ENCODE data around the gene TMEM82. TPM values are rescaled to one million over a fixed set of nuclear protein-coding genes. Genes with fewer than 3 reads are reported as not detected.

Gene TMEM82
- total and polyA plus RNA-seq, 4 donors, result not detected

DNA sequence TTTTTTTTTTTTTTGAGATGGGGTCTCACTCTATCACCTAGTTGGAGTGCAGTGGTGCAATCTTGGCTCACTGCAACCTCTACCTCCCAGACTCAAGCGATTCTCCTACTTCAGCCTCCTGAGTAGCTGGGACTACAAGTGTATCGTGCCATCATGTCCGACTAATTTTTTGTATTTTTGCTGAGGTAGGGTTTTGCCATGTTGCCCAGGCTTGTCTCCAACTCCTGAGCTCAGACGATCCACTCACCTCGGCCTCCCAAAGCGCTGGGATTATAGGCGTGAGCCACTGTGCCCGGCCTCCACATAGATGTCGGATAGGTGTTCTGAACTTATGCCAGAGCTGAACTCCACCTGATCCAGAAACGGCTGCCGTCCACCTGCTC lies 37.1 kb upstream of the TMEM82 start:
- Histone ChIP-seq H3K9me3 (ENCODE audit: control insufficient read depth in 4 of 4, insufficient read depth in 3 of 4, low read length in 3 of 4) (peaks cover 0 to 2% (median 0%) of the 10 kb centered on the region in 4 donors), H3K4me3 (no peak overlapping the region), H3K9ac (ENCODE audit: insufficient read depth in 1 of 2, low read length in 2 of 2) (no peak overlapping the region), H3K27me3 (ENCODE audit: control insufficient read depth in 3 of 3, insufficient read depth in 3 of 3, low read length in 2 of 3) (no peaks in the 10 kb centered on the region), H3K4me1 (ENCODE audit: control insufficient read depth in 5 of 5, insufficient read depth in 5 of 5, low read length in 5 of 5) (peaks cover 13 to 20% (median 15%) of the 10 kb centered on the region in 5 donors), H3K36me3 (ENCODE audit: control insufficient read depth in 4 of 4, insufficient read depth in 4 of 4, low read length in 4 of 4) (peaks cover 0 to 7% (median 3%) of the 10 kb centered on the region in 4 donors), H3K27ac (ENCODE audit: low read depth in 1 of 2, low read length in 1 of 2) (no peak overlapping the region)
- 94 to 97% methylated on average over 11 of the region's 11 CpGs for WGBS, 2 donors
- no peak for ATAC-seq (ENCODE audit: insufficient read depth, low FRiP score)
- TF ChIP-seq, protein P1, sequence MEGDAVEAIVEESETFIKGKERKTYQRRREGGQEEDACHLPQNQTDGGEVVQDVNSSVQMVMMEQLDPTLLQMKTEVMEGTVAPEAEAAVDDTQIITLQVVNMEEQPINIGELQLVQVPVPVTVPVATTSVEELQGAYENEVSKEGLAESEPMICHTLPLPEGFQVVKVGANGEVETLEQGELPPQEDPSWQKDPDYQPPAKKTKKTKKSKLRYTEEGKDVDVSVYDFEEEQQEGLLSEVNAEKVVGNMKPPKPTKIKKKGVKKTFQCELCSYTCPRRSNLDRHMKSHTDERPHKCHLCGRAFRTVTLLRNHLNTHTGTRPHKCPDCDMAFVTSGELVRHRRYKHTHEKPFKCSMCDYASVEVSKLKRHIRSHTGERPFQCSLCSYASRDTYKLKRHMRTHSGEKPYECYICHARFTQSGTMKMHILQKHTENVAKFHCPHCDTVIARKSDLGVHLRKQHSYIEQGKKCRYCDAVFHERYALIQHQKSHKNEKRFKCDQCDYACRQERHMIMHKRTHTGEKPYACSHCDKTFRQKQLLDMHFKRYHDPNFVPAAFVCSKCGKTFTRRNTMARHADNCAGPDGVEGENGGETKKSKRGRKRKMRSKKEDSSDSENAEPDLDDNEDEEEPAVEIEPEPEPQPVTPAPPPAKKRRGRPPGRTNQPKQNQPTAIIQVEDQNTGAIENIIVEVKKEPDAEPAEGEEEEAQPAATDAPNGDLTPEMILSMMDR (IDR thresholded peaks at IDR 0.05; ENCODE audit: control extremely low read depth, extremely low read depth), result no peak
- no peak for DNase-seq

DNA sequence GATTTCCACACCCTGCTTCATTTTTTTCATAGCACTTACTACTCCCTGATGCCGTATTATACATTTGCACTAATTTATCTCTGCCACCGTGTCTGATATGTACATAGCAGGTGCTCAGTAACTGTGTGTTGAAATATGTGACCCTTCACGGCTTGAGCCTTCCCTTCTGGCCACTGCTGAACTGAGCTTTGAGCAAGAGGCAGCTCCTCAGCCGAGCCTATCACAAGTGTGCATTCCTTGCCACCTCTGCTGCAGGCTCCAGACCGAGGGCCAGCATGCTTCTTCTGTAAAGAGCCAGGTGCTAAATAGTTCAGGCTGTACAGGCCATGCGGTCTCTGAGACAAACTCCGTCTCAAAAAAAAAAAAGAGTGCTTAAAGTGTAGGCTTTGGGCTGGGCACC lies 35.5 kb upstream of the TMEM82 start:
- 64 to 80% methylated on average over 7 of the region's 7 CpGs for WGBS, 2 donors
- H3K4me3 ChIP-seq, result no peak overlapping the region
- peaks cover 0 to 7% (median 3%) of the 10 kb centered on the region in 4 donors for H3K36me3 ChIP-seq (ENCODE audit: control insufficient read depth in 4 of 4, insufficient read depth in 4 of 4, low read length in 4 of 4)
- no peaks in the 10 kb centered on the region for H3K27me3 ChIP-seq (ENCODE audit: control insufficient read depth in 3 of 3, insufficient read depth in 3 of 3, low read length in 2 of 3)
- no peak overlapping the region for H3K9ac ChIP-seq (ENCODE audit: insufficient read depth in 1 of 2, low read length in 2 of 2)
- H3K4me1 ChIP-seq (ENCODE audit: control insufficient read depth in 5 of 5, insufficient read depth in 5 of 5, low read length in 5 of 5), result peaks cover 9 to 14% (median 13%) of the 10 kb centered on the region in 5 donors
- DNase-seq (no peak), ATAC-seq (ENCODE audit: insufficient read depth, low FRiP score) (peak; percentile 44)
- H3K27ac ChIP-seq (ENCODE audit: low read depth in 1 of 2, low read length in 1 of 2), result no peak overlapping the region
- peaks cover 0 to 2% (median 0%) of the 10 kb centered on the region in 4 donors for H3K9me3 ChIP-seq (ENCODE audit: control insufficient read depth in 4 of 4, insufficient read depth in 3 of 4, low read length in 3 of 4)
- TF ChIP-seq, protein P1 (IDR thresholded peaks at IDR 0.05; ENCODE audit: control extremely low read depth, extremely low read depth), result no peak

DNA sequence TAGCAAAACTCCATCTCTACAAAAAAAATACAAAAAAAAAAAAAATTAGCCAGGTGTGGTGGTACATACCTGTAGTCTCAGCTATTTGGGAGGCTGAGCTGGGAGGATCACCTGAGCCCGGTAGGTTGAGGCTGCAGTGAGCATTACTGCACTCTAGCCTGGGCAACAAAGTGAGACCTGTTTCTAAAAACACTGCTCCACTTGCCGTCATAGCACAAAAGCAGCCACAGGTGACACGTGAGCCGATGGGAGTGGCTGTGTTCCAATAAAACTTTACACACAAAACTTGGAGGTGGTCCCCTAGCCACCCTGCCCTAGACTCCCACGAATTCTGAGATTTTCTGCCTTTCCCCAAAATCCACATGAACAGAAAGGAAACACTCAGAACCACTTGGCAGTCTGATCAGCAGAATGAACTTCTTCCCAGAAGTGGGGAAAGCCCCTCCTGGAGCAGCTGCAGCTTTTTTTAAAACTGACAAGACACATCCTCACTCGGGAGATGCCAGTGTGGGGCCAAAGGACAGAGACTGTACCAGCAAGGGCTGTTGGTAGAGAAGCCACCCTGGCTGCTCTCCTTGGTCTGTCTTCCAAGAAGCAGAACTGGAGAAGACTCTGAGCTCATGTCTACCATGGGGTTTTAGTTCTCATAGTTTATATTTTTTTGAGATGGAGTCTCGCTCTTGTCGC lies 34.9 kb upstream of the TMEM82 start:
- Histone ChIP-seq H3K4me3 (no peak overlapping the region), H3K36me3 (ENCODE audit: control insufficient read depth in 4 of 4, insufficient read depth in 4 of 4, low read length in 4 of 4) (peaks cover 0 to 7% (median 3%) of the 10 kb centered on the region in 4 donors), H3K4me1 (ENCODE audit: control insufficient read depth in 5 of 5, insufficient read depth in 5 of 5, low read length in 5 of 5) (peaks cover 9 to 14% (median 13%) of the 10 kb centered on the region in 5 donors), H3K27ac (ENCODE audit: low read depth in 1 of 2, low read length in 1 of 2) (peak overlapping the region in 1 of 2 donors; percentile 15), H3K9me3 (ENCODE audit: control insufficient read depth in 4 of 4, insufficient read depth in 3 of 4, low read length in 3 of 4) (no peaks in the 10 kb centered on the region), H3K9ac (ENCODE audit: insufficient read depth in 1 of 2, low read length in 2 of 2) (no peak overlapping the region), H3K27me3 (ENCODE audit: control insufficient read depth in 3 of 3, insufficient read depth in 3 of 3, low read length in 2 of 3) (no peaks in the 10 kb centered on the region)
- no peak for DNase-seq
- ATAC-seq (ENCODE audit: insufficient read depth, low FRiP score), result no peak
- WGBS, 2 donors, result 79 to 91% methylated on average over 8 of the region's 8 CpGs
- TF ChIP-seq, protein P1 (IDR thresholded peaks at IDR 0.05; ENCODE audit: control extremely low read depth, extremely low read depth), result no peak
